HepG2 (cell line): ENCODE data around the gene RDH16. TPM values are rescaled to one million over a fixed set of nuclear protein-coding genes. Genes with fewer than 3 reads are reported as not detected.

Experiments
- CAMTA2 ChIP-seq: sonication (generic); formaldehyde crosslinking; IDR thresholded peaks from 2 replicates; pipeline ENCODE4 v1.4.0; 2020; ENCODE audit warnings: mild to moderate bottlenecking, missing genetic modification reagents, borderline replicate concordance
- FOXO1 ChIP-seq: sonication (generic); formaldehyde crosslinking; IDR thresholded peaks from 2 replicates; pipeline ENCODE4 v1.4.0; 2020; ENCODE audit warnings: missing genetic modification reagents
- HOXA5 ChIP-seq: sonication (generic); formaldehyde crosslinking; IDR thresholded peaks from 2 replicates; pipeline ENCODE4 v1.4.0; 2020; ENCODE audit warnings: missing genetic modification reagents
- MXD4 ChIP-seq: IDR thresholded peaks from 2 replicates; pipeline ENCODE4 v1.6.1; 2016; ENCODE audit warnings: mild to moderate bottlenecking, missing biosample characterization, missing genetic modification reagents
- NR2F6 ChIP-seq, 2 experiments: IDR thresholded peaks; 2 replicates each; pipeline ENCODE4 v1.6.1; 2016; ENCODE audit warnings: antibody characterized with exemption in 1 of 2, mild to moderate bottlenecking in 1 of 2
- PHF21A ChIP-seq: sonication (generic); formaldehyde crosslinking; IDR thresholded peaks from 2 replicates; pipeline ENCODE4 v1.5.0; 2020; ENCODE audit warnings: mild to moderate bottlenecking, missing genetic modification reagents
- RORA ChIP-seq: sonication (generic); formaldehyde crosslinking; IDR thresholded peaks from 2 replicates; pipeline ENCODE4 v1.5.0; 2020; ENCODE audit warnings: mild to moderate bottlenecking, missing genetic modification reagents, moderate library complexity
- SALL1 ChIP-seq: sonication (generic); formaldehyde crosslinking; IDR thresholded peaks from 2 replicates; pipeline ENCODE4 v1.8.0; 2022; ENCODE audit warnings: mild to moderate bottlenecking, missing genetic modification reagents
- SETDB1 ChIP-seq: sonication (generic); formaldehyde crosslinking; IDR thresholded peaks from 2 replicates; pipeline ENCODE4 v1.5.1; 2020; ENCODE audit warnings: missing genetic modification reagents, mild to moderate bottlenecking, borderline replicate concordance
- STAG1 ChIP-seq: sonication (generic); formaldehyde crosslinking; IDR thresholded peaks from 2 replicates; pipeline ENCODE4 v1.4.0; 2020; ENCODE audit warnings: missing genetic modification reagents
- THYN1 ChIP-seq: sonication (generic); formaldehyde crosslinking; IDR thresholded peaks from 2 replicates; pipeline ENCODE4 v1.8.1; 2023; ENCODE audit warnings: low read depth, mild to moderate bottlenecking, moderate library complexity, missing genetic modification reagents, borderline replicate concordance
- TIGD3 ChIP-seq: sonication (generic); formaldehyde crosslinking; IDR thresholded peaks from 2 replicates; pipeline ENCODE4 v1.5.1; 2020; ENCODE audit warnings: mild to moderate bottlenecking, missing genetic modification reagents, borderline replicate concordance
- ZBTB26 ChIP-seq: IDR thresholded peaks from 2 replicates; pipeline ENCODE4 v1.6.1; 2016; ENCODE audit warnings: missing compliant biosample characterization, missing genetic modification reagents, borderline replicate concordance
- ZHX2 ChIP-seq, 2 experiments: sonication (generic) in 1 of 2; formaldehyde crosslinking in 1 of 2; IDR thresholded peaks; 2 replicates each; pipeline versions ENCODE4 v1.6.1 to v1.9.0; 2014 to 2022; ENCODE audit warnings: antibody characterized with exemption in 1 of 2, borderline replicate concordance in 1 of 2, inconsistent platforms in 1 of 2, low read depth in 1 of 2, missing genetic modification reagents in 1 of 2
- ZNF441 ChIP-seq: sonication (generic); formaldehyde crosslinking; IDR thresholded peaks from 2 replicates; pipeline ENCODE4 v1.7.0; 2021; ENCODE audit warnings: missing genetic modification reagents, borderline replicate concordance
- ZNF772 ChIP-seq: sonication (generic); formaldehyde crosslinking; IDR thresholded peaks from 2 replicates; pipeline ENCODE4 v1.5.0; 2020; ENCODE audit warnings: mild to moderate bottlenecking, missing genetic modification reagents
- ZNF83 ChIP-seq: sonication (generic); formaldehyde crosslinking; IDR thresholded peaks from 2 replicates; pipeline ENCODE4 v1.4.0; 2020; ENCODE audit warnings: missing genetic modification reagents, mild to moderate bottlenecking, borderline replicate concordance
- ZSCAN29 ChIP-seq: sonication (generic); formaldehyde crosslinking; conservative IDR thresholded peaks from 2 replicates; pipeline ENCODE4 v1.4.0; 2020; ENCODE audit warnings: mild to moderate bottlenecking, missing genetic modification reagents
- polyA plus RNA-seq, 8 experiments: library from polyadenylated mRNA; depleted of rRNA in 3 of 8; stranded (reverse) in 7 of 8; unstranded in 1 of 8; fragments of >200 nt; fragmentation: Illumina TruSeq in 4 of 8; extraction: Trizol in 4 of 8; gene quantifications; 2 replicates each; pipeline versions ENCODE4 v1.2.1 to v1.2.3, GENCODE V29; 2011 to 2016; ENCODE audit warnings: low read depth in 4 of 8, missing spikeins in 1 of 8, mixed read lengths in 1 of 8; ENCODE audit not compliant: insufficient read depth in 1 of 8
- total RNA-seq, 5 experiments: library from RNA; depleted of rRNA; stranded (reverse); fragments of >200 nt; fragmentation: Illumina TruSeq; extraction: Trizol; gene quantifications; 2 replicates each; pipeline ENCODE4 v1.2.3, GENCODE V29; 2016; ENCODE audit warnings: low read depth in 1 of 5

The RDH16 gene
- total and polyA plus RNA-seq, 2 of the 13 experiments (the other 11 are each of a cell fraction or from before 2014, with no cell fraction given), result 0.05 to 0.13 TPM

GRCh38 chr12:56987551-56988053 is 30.2 kb upstream of the RDH16 start (continued):
- no peak for TF ChIP-seq TIGD3 (CRISPR knock-in tag)
- no peak for TF ChIP-seq ZNF83 (CRISPR knock-in tag)
- no peak for TF ChIP-seq PHF21A (CRISPR knock-in tag)
- TF ChIP-seq FOXO1 (CRISPR knock-in tag), result no peak
- 0 out of 2 replicates have a peak, but pooled peaks have one; percentile 41 for TF ChIP-seq ZBTB26 (CRISPR knock-in tag)
- TF ChIP-seq ZHX2 (IDR thresholded peaks at IDR 0.05; ENCODE audit: low read depth), result no peak
- TF ChIP-seq ZHX2 (CRISPR knock-in tag; IDR thresholded peaks at IDR 0.05; ENCODE audit: borderline replicate concordance), result no peak
- TF ChIP-seq MXD4 (CRISPR knock-in tag), result no peak; the same call in 1 of the 2 replicates
- TF ChIP-seq RORA (CRISPR knock-in tag), result no peak
- TF ChIP-seq SETDB1 (CRISPR knock-in tag), result no peak
- TF ChIP-seq ZNF441, result no peak
- peak; percentile 65; the same call in 1 of the 2 replicates for TF ChIP-seq HOXA5 (CRISPR knock-in tag)
- TF ChIP-seq SALL1, result peak; percentile 59; the same call in 1 of the 2 replicates
- peak; percentile 96 for TF ChIP-seq STAG1 (CRISPR knock-in tag)
- TF ChIP-seq THYN1 (CRISPR knock-in tag), result no peak
- TF ChIP-seq ZSCAN29 (CRISPR knock-in tag), result no peak
- TF ChIP-seq NR2F6 (IDR thresholded peaks at IDR 0.05), result no peak
- peak; percentile 14; the same call in 1 of the 2 replicates for TF ChIP-seq NR2F6 (CRISPR knock-in tag; IDR thresholded peaks at IDR 0.05)
- no peak for TF ChIP-seq CAMTA2
- TF ChIP-seq ZNF772 (CRISPR knock-in tag), result no peak
